Limb (tissue), 2 donors: ENCODE measurements around the gene LFNG.

Source experiments
- DNase-seq, 2 donors: peaks; one replicate each; pipeline ENCODE4 v3.0.0-alpha.2; 2016; ENCODE audit errors: extremely low spot score in 2 of 2

Gene LFNG

DNA sequence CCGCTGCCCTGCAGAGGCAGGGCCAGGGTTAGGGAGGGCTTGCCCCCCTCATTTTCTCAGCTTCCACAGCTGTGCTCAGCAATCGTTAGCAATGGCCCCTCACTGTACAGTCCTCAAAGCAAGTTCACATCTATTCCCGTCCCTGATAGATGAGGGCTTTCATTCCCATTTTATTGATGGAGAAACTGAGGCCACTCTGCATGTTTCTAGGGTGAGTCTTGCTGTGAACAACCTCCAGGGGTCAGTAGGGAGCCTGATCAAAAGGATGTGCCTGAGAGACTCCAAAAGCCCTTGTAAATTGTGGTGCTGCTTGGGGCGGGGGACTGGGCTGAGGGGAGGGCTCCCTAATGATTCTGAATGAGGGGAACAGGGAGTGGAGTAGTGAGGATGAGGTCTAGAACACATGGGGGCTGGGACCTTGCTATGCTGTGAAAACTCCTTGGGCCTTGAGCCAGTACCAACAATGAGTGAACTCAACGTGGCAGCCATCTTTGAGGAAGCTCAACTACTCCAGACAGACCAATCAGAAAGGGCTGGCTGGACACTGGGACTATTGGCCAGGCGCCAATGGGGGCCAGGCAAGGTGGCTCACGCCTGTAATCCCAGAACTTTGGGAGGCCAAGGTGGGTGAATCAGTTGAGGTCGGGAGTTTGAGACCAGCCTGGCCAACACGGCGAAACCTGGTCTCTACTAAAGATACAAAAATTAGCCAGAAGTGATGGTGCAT lies 36.7 kb upstream of the LFNG start:
- DNase-seq, result peak in 1 of 2 donors; percentile 36

DNA sequence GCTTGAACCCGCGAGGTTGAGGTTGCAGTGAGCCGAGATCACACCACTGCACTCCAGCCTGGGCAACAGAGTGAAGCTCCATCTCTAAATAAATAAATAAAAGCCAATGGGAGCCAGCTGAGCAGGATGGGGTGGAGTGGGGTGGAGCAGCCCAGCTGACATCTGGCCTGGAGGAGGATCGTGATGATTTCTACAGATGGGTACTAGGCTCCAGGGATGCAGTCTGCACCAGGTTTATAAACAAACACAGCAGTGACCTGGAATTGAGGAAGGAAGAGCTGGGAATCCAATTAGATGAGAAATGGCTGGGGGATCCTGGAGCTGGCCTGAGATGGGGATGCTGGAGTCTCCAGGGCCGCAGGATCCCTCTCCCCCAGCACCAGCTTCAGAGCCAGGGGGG lies 36.1 kb upstream of the LFNG start:
- peak in 1 of 2 donors; percentile 27 for DNase-seq

DNA sequence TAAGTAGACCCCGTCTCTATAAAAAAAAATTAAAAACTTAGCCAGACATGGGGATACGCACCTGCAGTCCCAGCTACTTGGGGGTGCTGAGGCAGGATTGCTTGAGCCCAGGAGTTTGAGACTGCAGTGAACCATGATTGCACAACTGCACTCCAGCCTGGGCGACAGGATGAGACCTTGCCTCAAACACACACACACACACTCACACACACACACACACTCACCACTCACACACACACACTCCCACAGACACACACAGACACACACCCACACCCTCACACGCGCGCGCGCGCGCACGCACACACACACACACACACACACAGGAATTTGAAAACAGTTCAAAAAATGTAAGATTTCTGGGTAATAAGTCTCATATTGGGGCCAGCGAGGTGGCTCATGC lies 34.7 kb upstream of the LFNG start:
- no peak for DNase-seq

DNA sequence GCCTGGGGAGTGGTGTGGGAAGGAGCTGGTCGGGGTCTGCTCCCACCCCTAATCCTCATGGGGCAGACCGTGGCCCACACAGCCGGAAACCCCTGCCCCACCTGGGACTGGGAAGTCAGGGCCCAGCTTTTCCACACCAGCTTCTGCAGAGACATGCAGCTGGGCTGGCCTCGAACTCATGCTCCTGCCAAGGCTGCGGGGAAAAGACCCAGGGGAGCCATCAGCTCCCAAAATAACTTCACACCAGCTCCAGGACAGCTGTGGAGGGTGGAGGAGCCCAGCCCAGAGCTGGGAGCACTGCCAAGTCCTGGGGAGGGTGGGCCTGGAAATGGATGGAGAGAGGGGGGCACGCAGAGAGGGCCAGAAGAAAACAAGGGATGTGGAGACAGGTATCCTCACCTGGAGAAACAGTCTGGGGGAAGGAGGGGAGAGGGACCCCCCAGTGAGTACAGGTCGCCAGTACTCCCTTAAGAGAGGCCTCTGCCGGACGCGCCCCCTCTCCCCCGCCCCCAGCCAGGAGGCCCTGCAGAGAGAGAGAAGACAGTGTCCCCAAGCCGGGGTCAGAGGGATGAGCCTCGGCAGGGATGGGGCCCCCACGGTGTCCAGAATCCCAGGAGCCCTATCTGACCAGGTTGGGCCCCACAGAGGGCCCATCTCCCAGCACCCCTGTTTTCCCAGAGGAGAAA lies 31.8 kb upstream of the LFNG start:
- DNase-seq, result peak; percentile 77 to 82

DNA sequence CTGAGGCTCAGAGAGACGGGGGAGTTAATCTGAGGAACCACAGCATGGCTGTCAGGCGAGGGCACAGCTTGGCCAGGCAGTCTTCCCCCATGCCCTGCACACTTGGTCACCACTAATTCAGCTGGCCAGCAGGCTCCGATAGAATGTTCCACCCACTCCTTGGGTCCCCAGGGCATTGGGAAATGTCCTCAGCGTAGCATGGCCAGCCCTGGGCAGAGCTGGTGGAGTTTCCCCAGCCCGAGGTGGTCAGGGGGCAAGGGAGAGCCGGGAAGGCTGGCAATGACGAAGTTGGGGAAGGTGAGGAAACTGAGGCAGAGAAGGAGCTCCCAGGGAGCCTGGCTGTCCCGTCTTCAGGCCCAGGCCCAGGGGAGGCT lies 31.3 kb upstream of the LFNG start:
- DNase-seq, result no peak

DNA sequence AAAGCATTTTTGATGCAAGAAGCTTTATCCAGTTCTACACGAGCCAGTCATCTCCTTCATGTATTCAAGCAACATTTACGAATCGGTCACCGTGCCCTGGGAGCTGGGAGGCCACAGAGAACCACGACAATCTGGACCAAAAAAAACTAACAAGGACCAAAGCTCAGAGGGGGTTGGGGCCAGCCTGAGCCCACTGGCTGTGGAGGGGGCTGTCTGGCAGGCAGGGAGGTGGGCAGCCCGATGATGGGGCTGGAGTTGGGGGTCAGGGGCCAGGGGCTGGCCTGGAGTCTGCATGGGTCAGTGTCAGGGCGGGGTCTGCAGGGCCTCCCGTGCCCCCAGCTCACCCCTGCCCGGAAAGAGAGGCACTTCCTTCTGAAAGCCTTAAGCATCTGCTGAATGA lies 30.9 kb upstream of the LFNG start:
- DNase-seq, result no peak

DNA sequence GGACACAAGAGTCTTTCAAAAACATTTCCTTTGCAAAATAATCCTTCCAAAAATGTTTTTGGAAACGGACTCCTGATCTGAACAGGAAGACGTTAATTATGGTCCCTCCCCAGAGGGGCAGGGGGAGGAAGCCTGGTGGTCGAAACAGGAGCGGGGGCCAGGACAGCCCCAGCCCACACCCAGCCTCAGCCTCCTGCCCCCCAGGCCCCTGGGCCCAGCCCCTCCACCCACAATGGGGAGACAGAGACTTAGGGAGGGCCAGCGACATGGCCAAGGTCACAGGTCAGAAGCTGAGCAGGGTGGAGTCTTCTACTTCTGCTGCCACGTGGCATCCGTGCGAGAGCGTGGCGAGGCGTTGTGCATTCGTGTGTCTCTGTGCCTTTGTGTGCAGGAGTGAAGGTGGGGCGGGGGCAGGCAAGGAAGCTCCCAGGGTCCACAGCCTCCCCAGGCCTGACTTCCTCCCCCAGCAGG lies 29.4 kb upstream of the LFNG start:
- no peak for DNase-seq

DNA sequence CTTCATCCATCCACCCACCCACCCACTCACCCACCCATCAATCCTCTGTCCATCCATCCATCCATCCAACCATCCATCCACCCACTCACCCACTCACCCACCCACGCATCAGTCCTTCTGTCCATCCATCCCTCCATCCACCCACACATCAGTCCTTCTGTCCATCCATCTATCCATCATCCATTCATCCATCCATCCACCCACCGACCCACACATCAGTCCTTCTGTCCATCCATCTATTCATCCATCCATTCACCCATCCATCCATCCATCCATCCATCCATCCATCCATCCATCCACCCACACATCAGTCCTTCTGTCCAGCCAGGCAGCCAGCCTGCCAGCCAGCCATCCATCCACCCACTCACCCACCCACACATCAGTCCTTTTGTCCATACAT lies 27.5 kb upstream of the LFNG start:
- no peak for DNase-seq

DNA sequence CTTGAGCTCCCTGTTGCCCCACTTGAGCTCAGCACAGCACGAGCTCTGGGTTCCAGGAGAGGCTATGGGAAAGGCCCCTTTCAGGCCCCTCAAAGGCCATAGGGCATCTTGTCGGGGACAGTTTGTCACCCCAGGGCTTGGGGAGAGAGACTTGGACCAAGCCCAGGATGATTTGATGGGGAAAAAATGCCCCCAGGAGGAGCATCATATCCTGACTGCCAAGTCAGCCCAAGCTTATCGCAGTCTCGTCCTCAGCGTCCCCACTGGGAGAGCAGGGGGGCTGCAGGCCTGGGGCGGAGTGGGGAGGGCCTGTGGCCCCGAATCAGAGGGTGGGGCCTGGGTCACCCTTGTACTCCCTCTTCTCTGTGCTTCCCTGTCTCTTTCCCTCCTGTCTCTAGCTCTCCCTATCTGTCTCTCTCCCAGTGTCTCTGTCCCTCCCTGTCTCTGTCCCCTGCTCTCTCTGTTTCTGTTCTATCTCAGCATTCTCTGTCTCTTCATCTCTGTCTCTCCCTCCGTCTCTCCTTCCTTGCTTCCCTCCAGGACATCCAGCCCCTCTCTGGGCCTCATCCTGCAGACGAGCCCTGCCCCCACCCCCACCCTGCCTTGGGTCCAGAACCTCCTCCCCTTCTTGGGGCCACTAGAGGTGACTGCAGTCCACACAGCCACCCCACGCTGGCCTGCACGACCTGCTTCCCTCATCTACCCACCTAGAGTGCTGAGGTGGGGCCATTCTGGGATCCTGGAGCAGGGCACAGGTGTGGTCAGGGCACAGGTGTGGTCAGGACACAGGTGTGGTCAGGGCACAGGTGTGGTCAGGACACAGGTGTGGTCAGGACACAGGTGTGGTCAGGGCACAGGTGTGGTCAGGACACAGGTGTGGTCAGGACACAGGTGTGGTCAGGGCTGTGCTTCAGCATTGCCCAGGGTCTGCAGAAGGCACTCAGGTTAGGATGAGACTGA lies 26.1 kb upstream of the LFNG start:
- DNase-seq, result no peak

DNA sequence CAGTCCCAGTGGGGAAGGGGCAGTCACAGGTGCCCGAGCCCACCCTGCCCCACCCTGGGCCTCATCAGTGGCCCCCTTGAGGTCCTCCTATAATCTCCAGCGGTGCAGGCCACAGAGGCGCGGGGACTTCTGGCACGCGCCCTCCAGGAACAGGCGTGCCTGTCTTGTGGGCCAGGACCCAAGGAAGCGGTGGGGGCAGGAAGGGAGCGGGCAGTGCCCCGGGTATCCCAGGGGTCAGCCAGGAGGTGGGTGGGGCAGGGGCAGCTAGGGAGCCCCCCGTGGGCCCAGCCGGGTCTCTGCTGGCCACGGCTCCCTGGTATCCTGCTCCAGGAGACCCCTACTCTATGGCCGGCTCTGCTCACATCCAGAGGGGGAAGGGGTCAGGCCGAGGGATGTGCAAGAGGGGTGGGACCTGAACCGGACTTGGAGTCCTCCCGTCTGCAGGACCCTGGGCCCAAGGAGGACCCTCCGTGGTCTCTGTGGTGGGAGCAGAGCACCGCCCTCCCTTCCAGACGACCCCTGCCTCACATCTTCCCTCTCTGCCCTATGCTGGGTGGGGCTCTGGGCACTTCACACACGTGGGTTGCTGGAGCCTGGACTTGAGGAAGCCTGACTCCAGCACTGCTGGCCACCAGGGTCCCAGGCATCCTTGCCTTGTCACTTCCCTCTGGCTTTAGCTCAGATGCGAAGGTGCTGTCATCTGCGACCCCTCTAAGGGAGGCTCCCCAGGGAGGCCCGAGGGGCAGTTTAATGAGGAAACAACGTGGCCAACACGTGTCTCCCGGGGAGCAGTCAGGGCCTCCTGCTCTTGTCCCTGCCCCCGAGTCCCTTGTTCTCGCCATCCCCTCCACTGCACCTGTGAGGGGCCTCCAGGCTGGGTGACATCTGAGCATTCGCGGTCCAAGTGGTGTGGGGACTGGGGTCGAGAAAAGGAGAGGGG lies 25.1 kb upstream of the LFNG start:
- no peak for DNase-seq

DNA sequence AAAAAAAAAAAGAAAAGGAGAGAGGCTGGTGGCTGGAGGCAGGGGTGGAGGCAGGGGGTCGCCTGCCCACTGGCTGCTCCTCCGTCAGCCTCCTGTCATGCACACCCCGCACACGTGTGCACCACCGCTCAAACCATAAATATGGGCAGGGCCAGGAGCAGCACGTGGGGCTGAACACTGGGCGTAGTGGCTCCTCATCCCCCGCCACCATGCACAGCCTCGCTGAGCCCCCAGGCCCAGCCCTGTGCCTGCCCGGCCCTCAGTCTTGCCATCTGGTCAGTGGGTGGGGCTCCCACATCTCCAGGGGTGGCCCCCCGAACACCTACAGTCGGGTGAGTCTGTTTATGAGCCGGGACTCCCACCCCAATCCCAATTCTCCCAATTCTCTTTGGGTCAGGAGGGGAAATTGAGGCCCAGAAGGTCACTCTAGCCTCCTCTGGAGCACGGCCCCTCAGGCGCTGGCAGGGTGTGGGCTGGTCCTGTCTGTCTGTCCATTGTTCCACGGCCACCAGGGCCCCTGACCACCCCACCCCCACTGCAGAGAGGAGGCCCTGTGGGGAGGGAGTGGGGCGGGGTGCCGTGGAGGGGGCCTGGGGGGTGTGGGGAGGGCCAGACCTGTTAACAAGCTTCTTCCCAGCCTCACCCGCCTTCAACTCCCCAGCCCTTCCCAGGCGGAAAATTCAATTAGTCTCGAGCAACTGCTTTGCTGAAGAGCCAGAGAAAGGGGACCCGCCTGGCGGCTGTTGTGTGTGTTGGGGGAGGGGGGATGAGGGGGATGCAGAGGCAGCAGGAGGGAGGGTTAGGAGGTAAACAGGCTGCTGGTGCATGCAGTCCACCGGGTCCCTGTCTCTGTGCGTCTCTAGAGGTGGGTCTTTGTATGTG lies 23.9 kb upstream of the LFNG start:
- peak; percentile 81 to 82 for DNase-seq

DNA sequence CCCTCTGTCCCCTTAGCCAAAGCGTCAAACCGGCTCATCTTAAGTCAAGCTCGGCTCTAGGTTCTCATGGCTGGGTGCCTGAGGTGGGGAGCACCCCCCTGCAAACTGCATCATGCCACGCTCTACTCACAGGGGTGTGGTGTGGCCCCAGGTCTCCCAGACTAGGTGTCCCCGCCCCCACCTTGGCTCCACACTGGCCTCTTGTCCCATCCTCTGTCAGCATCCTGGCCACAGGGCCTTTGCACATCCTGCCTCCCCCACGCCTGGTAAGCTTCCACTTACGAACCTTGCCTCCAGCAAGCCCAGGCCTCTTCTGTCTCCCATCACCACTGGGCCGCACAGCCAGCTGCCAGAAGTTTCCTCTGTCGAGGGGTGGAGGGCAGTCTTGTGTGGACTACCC lies 23.2 kb upstream of the LFNG start:
- no peak for DNase-seq

DNA sequence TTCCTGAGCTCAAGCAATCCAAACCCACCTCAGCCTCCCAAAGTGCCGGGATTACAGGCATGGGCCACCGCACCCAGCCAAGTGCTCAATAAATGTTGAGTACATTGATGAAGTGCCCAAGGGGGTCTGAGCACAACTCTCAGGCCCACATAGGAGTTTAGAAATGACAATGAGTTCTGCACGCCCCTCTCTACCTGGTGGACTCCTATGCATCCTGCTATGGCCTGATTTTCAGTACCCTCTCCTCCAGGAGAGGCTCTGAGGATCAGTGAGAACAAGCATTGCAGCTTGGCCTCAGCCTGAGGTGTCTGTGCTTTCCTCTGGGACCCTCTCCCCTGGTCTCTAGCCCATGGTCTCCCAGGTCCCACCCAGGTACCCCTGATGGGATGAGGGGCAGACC lies 22.5 kb upstream of the LFNG start:
- DNase-seq, result no peak

DNA sequence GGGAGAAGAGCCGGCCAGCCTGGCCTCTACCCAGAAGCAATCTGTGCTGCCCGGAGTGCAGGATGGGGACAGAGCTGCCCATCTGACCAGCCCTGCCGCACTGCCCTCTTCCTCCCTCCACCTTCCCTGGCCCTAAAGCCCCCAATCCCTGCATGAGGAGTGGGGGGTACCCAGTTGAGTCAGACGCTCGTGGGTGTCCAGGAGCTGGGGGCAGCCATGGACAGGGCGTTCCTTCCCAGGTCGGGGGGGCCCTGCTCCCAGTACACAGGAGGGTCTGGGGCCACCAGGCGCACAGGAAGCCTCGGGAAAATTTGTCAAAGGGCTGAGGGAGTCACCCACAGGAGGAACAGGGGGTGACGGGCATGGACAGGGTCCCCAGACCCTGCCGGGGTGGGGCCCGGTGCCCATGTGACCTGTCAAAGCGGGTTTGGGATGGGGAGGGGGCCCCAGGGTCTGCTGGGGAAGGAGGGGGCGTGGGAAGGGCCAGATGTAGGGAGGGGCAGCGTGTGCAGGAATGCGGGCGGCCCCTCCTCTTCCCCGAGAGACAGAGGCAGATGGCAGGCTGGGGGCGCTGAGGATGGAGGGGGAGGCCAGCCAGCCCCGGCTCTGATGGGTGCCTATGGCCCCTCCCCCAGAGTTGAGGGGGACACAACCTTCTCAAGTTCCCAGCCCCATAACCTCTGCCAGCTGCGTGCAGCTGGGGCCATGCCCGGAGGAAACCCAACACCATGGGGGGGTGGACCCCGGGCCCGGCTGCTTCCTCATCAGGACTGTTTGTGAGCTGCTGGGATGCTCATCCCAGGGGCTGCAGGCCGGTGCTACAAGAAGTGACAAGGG lies 21.9 kb upstream of the LFNG start:
- DNase-seq, result peak; percentile 79 to 87

DNA sequence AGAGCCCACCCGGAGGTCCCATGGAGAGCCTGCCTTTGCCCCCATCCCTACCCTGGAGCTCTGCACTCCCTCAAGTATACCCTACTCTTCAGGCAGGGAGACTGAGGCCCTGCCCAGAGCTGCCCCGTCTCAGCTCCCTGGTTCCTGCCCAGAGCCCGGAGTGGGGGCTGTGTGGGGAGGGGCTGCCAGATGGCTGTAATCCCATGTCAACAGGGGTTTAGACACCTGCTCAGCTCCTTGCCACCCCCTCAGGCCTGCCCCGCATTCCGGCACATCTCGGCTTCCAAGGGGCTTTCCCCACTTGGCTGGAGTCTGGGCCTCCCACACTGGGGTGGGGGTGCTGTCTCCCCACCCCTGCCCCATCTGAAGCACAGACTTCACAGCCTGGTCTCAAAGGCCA lies 20.9 kb upstream of the LFNG start:
- no peak for DNase-seq

DNA sequence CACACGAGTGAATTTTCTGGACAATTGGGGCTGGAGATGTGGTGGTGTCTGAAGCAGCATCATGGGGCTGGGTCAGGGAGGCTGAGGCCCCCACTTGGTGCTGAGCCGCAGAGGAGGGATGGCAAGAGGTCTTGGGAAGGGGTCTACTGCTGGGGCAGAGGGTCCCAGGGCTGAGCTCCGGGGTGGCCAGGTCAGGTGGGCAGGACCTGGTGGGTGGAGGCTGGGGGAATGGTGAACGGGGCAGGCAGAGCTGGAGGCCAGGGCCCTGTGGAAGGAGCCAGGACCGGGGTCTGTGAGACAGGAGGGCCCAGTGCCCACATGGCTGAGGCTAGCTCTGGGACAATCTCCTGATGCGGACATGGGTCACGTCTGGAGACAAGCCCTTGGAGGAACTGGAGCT lies 20.4 kb upstream of the LFNG start:
- no peak for DNase-seq

DNA sequence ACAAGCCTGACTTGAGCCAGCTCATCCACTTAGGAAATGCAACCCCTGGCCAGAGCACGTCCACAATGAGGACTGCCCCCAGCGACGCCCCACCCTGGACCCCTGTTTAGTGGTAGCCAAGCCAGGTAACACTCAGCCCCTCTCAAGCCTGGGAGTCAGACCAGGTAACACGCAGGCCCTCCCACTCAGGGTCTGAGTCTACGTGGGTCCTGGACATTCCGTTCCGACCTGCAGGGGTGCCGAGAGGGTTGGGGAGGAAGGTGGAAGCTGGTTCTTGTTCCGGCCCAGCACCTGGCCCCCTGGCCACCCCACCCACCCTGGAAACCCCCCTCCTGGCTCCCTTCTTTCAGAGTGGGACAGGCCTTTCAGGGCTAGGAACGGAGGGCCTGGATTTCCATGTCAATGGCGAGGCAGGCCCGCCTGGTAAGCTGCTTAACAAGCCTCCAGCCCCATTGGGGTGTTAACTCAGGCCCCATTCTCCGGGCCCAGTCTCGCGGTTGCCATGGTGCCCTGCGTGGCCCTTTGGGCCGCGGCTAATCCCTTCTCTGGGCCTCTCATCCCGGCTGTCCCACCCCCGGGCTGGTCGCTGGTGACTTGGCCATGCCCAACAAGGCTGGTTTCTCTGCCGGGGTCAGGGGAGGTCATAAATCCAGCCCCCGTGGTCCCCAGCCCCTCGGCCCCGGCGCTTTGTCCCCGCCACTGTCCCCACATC lies 19.7 kb upstream of the LFNG start:
- DNase-seq, result no peak

DNA sequence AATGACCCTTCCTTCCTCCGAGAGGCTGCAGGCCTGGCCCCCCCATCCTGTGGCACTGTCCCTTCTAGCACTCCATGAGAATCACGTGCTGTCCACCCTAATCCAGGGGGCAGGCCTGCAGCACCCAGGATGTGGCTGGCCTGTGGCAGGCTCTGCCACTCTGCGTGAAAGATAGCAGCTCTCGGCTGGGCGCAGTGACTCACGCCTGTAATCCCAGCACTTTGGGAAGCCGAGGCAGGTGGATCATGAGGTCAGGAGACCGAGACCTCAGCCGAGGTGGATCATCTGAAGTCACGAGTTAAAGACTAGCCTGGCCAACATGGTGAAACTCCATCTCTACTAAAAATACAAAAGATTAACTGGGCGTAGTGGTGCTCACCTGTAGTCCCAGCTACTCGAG lies 18.9 kb upstream of the LFNG start:
- DNase-seq, result no peak
